GM03348 (cell line): Measurements from ENCODE around the gene OR9A4.

Experiments
- DNase-seq: peaks from one replicate; pipeline ENCODE4 v3.0.0; 2012; ENCODE audit warnings: low spot score

The OR9A4 gene

GRCh38 chr7:141949021-141949420 lies 32.8 kb downstream of the OR9A4 start:
- DNase-seq, result no peak

- DNase-seq, result no peak
Measured at GRCh38 chr7:141949451-141949850, 33.3 kb downstream of the OR9A4 start.

GRCh38 chr7:141949911-141950310 lies 33.7 kb downstream of the OR9A4 start:
- DNase-seq, result no peak

- DNase-seq, result no peak
Measured at GRCh38 chr7:141950806-141951205, 34.6 kb downstream of the OR9A4 start.

GRCh38 chr7:141952461-141952860 lies 36.3 kb downstream of the OR9A4 start:
- DNase-seq, result no peak

GRCh38 chr7:141954334-141954733 lies 38.1 kb downstream of the OR9A4 start:
- DNase-seq, result no peak

- no peak for DNase-seq
Measured at GRCh38 chr7:141956084-141956483, 39.9 kb downstream of the OR9A4 start.

- DNase-seq, result no peak
Measured at GRCh38 chr7:141960687-141961422, 44.7 kb downstream of the OR9A4 start.
